Measurements from ENCODE around the gene DNMT3L.

The DNMT3L gene

DNA sequence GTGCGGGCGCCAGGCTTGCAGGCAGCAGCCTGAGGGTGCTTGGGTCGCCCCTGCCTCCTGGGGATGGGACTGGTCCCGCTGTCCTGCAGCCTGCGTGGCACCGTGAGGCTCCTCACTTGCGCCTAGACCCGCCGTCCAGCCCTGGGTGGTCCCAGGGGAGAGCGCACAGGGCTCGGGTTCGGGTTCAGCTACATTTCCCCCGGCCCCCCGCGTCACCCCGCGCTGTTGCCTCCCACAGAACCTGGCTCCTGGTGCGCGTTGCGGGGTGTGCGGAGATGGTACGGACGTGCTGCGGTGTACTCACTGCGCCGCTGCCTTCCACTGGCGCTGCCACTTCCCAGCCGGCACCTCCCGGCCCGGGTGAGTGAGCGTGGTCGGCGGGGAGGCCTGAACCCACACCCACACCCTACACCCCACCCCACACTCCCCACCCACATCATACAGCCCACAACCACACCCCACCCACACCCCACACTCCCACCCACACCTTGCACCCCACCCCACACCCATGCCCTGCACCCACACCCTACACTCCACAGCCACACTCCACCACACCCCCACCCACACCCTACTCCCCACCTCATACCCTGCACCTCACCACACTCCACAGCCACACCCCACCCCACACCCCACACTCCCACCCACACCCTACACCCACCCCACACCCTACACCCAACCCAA, 32.0 kb upstream of the DNMT3L start:
- DNase-seq (ENCODE audit: low spot score) = no peak
- TF ChIP-seq, protein P1, sequence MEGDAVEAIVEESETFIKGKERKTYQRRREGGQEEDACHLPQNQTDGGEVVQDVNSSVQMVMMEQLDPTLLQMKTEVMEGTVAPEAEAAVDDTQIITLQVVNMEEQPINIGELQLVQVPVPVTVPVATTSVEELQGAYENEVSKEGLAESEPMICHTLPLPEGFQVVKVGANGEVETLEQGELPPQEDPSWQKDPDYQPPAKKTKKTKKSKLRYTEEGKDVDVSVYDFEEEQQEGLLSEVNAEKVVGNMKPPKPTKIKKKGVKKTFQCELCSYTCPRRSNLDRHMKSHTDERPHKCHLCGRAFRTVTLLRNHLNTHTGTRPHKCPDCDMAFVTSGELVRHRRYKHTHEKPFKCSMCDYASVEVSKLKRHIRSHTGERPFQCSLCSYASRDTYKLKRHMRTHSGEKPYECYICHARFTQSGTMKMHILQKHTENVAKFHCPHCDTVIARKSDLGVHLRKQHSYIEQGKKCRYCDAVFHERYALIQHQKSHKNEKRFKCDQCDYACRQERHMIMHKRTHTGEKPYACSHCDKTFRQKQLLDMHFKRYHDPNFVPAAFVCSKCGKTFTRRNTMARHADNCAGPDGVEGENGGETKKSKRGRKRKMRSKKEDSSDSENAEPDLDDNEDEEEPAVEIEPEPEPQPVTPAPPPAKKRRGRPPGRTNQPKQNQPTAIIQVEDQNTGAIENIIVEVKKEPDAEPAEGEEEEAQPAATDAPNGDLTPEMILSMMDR (IDR thresholded peaks at IDR 0.05; ENCODE audit: extremely low read depth, missing control alignments) = no peak

DNA sequence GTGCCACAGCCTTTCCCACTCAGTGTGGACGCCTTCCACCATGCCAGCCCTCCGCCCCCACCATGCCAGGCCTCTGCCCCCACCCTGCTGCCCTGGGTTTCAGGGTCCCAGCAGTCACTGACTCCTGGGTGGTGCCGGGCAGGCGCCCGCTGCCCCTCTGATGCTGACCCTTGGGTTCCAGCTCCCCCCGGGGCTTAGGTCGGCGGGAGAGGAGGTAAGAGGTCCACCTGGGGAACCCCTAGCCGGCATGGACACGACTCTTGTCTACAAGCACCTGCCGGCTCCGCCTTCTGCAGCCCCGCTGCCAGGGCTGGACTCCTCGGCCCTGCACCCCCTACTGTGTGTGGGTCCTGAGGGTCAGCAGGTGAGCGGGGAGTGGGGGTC, 31.1 kb upstream of the DNMT3L start:
- no peak for DNase-seq (ENCODE audit: low spot score)
- TF ChIP-seq, protein P1 (IDR thresholded peaks at IDR 0.05; ENCODE audit: extremely low read depth, missing control alignments) = no peak

DNA sequence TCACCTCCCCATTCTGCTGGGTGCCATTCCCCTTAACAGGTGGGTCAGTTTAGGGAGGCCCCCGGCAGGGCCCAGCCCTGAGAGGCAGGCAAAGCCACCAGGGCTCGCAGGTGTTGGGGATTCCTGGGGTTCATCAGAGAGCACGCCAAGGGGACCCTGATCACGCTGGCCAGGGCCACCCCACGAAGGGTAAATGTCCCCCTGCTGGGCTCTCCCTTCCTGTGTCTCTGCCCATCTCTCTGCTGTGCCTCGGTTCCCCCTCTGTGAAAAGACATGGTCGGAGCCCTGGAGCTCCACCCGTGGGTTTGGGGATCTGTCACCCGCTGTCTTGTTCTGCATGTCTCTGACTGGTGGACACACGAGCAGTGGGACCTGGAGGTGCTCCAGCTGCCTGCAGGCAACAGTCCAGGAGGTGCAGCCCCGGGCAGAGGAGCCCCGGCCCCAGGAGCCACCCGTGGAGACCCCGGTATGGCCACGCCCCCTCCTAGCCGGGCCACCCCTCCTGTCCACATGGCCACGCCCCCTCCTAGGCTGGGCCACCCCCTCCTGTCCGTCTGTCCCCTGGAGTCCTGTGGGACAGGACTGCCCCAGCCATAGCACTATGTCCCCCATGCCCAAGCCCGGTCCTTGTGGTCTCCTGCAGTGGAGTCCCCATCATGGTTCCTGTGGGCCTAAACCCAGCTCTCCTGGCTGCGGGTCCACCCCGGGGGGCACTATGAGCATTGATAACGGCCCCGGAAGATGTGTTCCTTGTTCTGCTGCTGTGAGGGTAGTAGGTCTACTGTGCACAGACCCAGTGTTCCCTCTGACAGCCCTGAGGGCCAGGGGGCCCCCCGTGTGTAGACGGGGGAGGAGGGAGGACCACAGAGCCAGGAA, 30.5 kb upstream of the DNMT3L start:
- no peak for DNase-seq (ENCODE audit: low spot score)
- TF ChIP-seq, protein P1 (IDR thresholded peaks at IDR 0.05; ENCODE audit: extremely low read depth, missing control alignments) = no peak

DNA sequence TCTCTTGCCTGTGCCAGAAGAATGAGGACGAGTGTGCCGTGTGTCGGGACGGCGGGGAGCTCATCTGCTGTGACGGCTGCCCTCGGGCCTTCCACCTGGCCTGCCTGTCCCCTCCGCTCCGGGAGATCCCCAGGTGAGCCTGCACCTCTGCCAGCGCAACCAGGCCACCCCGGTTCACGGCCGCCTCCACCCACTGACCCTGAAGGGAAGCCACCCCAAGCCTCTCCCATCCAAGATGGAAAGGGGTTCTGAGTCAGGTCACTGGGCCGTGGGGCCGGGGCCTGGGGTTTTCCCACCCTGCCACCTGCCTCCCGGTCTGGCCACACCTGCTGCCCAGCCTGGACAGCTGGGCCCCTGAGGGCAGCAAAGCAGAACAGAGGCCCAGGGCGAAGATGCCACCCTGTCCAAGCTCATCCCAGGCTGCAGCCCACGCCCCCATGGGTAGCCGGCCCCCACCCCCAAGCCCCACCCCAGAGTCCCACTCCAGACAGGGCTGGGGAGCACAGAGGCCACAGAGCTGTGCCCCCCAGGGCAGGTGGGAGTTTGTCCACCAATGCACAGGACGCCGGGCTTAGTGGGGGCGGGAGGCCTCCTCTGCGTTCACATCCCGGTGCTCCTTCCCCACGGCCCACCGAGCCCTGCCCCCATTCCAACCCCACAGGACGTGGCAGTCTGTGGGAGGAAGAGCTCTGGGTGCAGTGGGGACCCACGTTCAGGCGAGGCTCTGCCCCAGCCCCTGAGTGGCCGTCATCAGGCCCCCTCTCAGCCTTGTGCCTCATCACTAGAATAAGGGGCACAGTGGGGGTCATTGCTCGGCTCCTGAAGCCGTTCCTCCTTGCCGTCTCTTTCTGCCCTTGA, 29.6 kb upstream of the DNMT3L start:
- TF ChIP-seq, protein P1 (IDR thresholded peaks at IDR 0.05; ENCODE audit: extremely low read depth, missing control alignments) = no peak
- DNase-seq (ENCODE audit: low spot score) = no peak

DNA sequence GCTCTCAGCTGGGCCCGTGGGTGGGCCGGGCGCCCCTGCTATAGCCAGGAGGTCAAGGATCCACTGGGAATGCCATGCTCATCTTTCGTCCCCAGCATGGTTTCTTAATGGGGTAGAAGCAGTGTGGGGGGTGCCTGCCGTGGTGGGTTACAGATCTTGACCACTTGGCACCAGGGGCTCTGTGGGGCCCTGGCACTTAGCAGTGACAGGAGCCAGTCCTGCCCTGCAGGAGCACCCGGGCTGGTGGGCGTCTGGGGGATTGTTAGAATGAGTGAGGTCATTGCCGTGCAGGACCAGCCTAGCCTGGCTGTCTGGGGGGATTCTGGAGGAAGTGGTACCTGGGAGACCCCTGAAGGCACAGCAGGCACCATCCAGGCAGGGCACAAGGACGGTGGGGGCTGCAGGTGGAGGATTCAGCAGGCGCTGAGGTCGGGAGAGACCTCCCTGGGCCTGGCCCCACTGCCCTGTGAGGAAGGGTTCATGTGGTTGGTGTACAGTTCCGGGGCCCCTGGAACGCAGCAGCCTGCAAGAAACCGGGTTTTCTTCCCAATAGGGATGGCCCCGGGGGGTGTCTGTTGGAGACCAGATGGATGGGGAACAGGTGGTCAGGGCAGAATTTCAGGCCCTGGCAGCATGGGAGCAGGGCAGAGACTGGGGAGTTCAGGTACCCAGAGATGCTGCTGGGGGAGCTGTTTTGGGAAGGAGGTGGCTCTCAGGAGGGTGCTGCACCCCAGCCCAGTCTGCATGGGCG, 28.8 kb upstream of the DNMT3L start:
- DNase-seq (ENCODE audit: low spot score) = no peak

DNA sequence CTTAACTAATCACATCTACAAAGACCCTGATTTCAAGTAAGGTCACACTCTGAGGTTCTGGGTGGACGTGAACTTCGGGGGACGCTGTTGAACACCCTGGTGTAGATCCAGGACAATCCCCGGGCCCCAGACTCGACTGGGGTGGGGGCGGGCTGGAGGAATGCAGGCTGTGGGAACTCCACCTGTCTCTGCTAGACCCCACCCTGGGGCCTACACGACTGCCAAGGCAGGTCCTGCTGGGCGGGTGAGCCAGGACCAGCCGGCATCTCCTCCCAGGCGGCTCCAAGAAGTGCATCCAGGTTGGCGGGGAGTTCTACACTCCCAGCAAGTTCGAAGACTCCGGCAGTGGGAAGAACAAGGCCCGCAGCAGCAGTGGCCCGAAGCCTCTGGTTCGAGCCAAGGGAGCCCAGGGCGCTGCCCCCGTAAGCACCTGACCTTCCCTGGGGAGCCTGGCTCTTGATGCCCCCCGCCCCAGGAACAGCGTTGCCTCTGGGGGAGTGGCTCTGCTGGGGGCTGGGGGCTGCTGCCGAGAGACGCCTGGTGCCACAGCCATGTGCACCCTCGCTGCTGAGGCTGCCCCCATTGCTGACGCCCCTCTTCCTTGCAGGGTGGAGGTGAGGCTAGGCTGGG, 27.8 kb upstream of the DNMT3L start:
- TF ChIP-seq, protein P1 (IDR thresholded peaks at IDR 0.05; ENCODE audit: extremely low read depth, missing control alignments) = no peak
- no peak for DNase-seq (ENCODE audit: low spot score)

More for the DNA sequence above, 28.8 kb upstream of the DNMT3L start:
- TF ChIP-seq, protein P1 (IDR thresholded peaks at IDR 0.05; ENCODE audit: extremely low read depth, missing control alignments) = no peak
